ENCODE results near the gene DLL4. TPM values are rescaled to one million over a fixed set of nuclear protein-coding genes. Genes with fewer than 3 reads are reported as not detected.

DLL4 gene
- polyA plus RNA-seq, 3 donors from 2014 or later: not detected

DNA sequence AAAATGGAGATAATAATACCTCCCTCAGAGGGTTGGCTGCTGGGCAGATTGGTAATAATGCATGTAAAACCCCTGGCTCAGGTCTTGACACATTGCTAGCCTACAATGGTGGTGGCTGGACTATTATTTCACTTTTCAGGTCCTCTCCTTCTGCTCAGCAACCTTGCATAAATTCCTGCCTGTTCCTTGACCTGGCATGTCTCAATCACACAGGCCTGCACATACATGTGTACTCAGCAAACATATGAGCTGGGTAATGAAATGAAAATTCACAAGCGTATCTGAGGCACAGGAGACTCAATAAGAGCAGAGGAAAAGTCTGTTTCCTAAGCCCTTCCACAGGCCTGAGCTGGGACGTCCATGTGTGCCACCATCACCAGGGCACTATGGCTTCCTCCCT, 17.4 kb upstream of the DLL4 start:
- H3K4me1 Mint-ChIP-seq: peaks cover 7 to 8% of the 10 kb centered on the region in 2 donors
- H3K36me3 Mint-ChIP-seq: no peaks in the 10 kb centered on the region
- DNase-seq: no peak
- H3K9me3 Mint-ChIP-seq: no peaks in the 10 kb centered on the region
- no peak overlapping the region for H3K27ac Mint-ChIP-seq
- H3K27me3 Mint-ChIP-seq (ENCODE audit: low read depth in 3 of 3): peaks cover 0 to 5% (median 3%) of the 10 kb centered on the region in 3 donors
- no peak overlapping the region for H3K4me3 Mint-ChIP-seq

GRCh38 chr15:40912478-40912877, 16.7 kb upstream of the DLL4 start:
- DNase-seq: no peak
- H3K27ac Mint-ChIP-seq: no peak overlapping the region
- H3K4me3 Mint-ChIP-seq: no peak overlapping the region
- no peaks in the 10 kb centered on the region for H3K36me3 Mint-ChIP-seq
- no peaks in the 10 kb centered on the region for H3K9me3 Mint-ChIP-seq
- H3K4me1 Mint-ChIP-seq: peaks cover 2 to 4% of the 10 kb centered on the region in 2 donors
- H3K27me3 Mint-ChIP-seq (ENCODE audit: low read depth in 3 of 3): peaks cover 0 to 3% (median 0%) of the 10 kb centered on the region in 3 donors

DNA sequence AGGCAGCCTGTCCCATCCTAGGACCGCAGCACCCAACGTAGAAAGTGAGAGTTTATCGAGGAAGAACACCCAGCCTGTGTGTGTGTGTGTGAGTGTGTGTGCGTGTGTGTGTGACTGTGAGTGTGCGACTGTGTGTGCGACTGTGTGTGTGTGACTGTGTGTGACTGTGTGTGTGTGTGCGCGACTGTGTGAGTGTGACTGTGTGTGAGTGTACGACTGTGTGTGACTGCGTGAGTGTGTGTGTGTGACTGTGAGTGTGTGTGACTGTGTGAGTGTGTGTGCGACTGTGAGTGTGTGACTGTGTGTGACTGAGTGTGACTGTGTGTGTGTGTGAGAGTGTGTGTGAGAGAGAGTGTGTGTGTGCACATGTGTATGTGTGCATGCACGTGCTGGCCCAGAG, 15.1 kb upstream of the DLL4 start:
- Mint-ChIP-seq H3K36me3 (no peaks in the 10 kb centered on the region), H3K27ac (peak overlapping the region in 1 of 6 donors; percentile 58), H3K4me1 (no peaks in the 10 kb centered on the region), H3K27me3 (ENCODE audit: low read depth in 3 of 3) (peaks cover 0 to 1% (median 0%) of the 10 kb centered on the region in 3 donors), H3K9me3 (no peaks in the 10 kb centered on the region), H3K4me3 (no peak overlapping the region)
- DNase-seq: no peak

DNA sequence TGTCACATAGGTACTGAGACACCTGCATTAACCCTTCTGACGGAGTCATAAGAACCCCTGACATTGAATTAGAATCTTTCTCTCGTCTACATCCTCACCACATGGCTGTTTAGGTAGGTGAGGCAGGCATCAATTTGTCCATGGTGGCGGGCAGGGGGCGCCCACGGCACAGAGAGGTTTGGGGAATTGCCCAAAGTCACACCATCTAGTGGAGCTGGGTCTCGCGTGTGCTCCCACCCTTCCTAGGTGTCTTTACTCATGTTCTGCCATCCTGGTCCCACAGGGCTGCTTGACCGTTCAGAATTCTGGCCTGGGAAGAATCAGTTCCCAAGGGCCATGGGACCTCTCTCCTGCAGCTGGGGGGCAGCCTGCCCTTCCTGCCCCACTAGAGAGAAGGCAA, 14.7 kb upstream of the DLL4 start:
- Mint-ChIP-seq H3K27me3 (ENCODE audit: low read depth in 3 of 3) (peaks cover 0 to 1% (median 0%) of the 10 kb centered on the region in 3 donors), H3K9me3 (no peaks in the 10 kb centered on the region), H3K4me3 (no peak overlapping the region), H3K36me3 (no peaks in the 10 kb centered on the region), H3K4me1 (no peaks in the 10 kb centered on the region), H3K27ac (no peak overlapping the region)
- DNase-seq: no peak

- no peak for DNase-seq
- Mint-ChIP-seq H3K4me3 (no peak overlapping the region), H3K27ac (no peak overlapping the region), H3K36me3 (no peaks in the 10 kb centered on the region), H3K4me1 (no peaks in the 10 kb centered on the region), H3K27me3 (ENCODE audit: low read depth in 3 of 3) (peaks cover 0 to 3% (median 0%) of the 10 kb centered on the region in 3 donors), H3K9me3 (no peaks in the 10 kb centered on the region)
Observed at GRCh38 chr15:40915116-40915661, 14.0 kb upstream of the DLL4 start.

DNA sequence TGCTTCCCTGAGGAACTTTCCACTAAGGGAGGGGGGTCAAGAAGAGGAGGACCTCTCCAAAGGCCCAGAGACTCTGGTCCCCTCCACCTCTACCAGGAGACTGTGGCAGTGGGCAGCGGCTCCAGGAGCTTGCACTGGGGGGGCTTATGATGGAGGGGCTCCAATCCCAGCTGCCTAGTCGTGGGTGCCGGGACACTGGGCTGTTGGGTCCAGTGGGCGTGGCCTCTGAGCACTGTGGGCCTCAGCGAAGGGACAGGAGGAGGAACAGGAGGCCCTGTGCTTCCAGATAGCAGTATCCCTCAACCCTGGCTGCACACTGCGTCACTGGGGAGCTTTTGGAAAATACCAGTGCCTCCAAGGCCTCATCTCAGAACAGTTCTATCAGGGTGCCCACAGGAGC, 13.5 kb upstream of the DLL4 start:
- H3K27ac Mint-ChIP-seq: no peak overlapping the region
- H3K27me3 Mint-ChIP-seq (ENCODE audit: low read depth in 3 of 3): peaks cover 0 to 3% (median 0%) of the 10 kb centered on the region in 3 donors
- no peak for DNase-seq
- no peaks in the 10 kb centered on the region for H3K4me1 Mint-ChIP-seq
- no peaks in the 10 kb centered on the region for H3K36me3 Mint-ChIP-seq
- H3K9me3 Mint-ChIP-seq: no peaks in the 10 kb centered on the region
- no peak overlapping the region for H3K4me3 Mint-ChIP-seq

GRCh38 chr15:40917585-40917984, 11.6 kb upstream of the DLL4 start:
- Mint-ChIP-seq H3K27ac (no peak overlapping the region), H3K36me3 (no peaks in the 10 kb centered on the region), H3K4me3 (no peak overlapping the region), H3K4me1 (no peaks in the 10 kb centered on the region), H3K9me3 (no peaks in the 10 kb centered on the region), H3K27me3 (ENCODE audit: low read depth in 3 of 3) (peaks cover 1 to 5% (median 4%) of the 10 kb centered on the region in 3 donors)
- DNase-seq: no peak

GRCh38 chr15:40918146-40918798, 10.9 kb upstream of the DLL4 start:
- Mint-ChIP-seq H3K36me3 (no peaks in the 10 kb centered on the region), H3K9me3 (no peaks in the 10 kb centered on the region), H3K4me3 (no peak overlapping the region), H3K27me3 (ENCODE audit: low read depth in 3 of 3) (peaks cover 1 to 7% (median 5%) of the 10 kb centered on the region in 3 donors), H3K4me1 (no peaks in the 10 kb centered on the region), H3K27ac (no peak overlapping the region)
- DNase-seq: no peak

- no peak overlapping the region for H3K27ac Mint-ChIP-seq
Observed at GRCh38 chr15:40918799-40919392, 10.2 kb upstream of the DLL4 start.

GRCh38 chr15:40921949-40922607, 7.1 kb upstream of the DLL4 start:
- DNase-seq: no peak
- H3K27ac Mint-ChIP-seq: no peak overlapping the region
- no peaks in the 10 kb centered on the region for H3K36me3 Mint-ChIP-seq
- peaks cover 12 to 14% of the 10 kb centered on the region in 2 donors for H3K4me1 Mint-ChIP-seq
- peaks cover 9 to 22% (median 9%) of the 10 kb centered on the region in 3 donors for H3K27me3 Mint-ChIP-seq (ENCODE audit: low read depth in 3 of 3)
- no peak overlapping the region for H3K4me3 Mint-ChIP-seq
- no peaks in the 10 kb centered on the region for H3K9me3 Mint-ChIP-seq

More at GRCh38 chr15:40918799-40919392, 10.2 kb upstream of the DLL4 start:
- DNase-seq: no peak
- H3K4me3 Mint-ChIP-seq: no peak overlapping the region
- H3K36me3 Mint-ChIP-seq: no peaks in the 10 kb centered on the region
- peaks cover 1 to 7% (median 5%) of the 10 kb centered on the region in 3 donors for H3K27me3 Mint-ChIP-seq (ENCODE audit: low read depth in 3 of 3)
- H3K9me3 Mint-ChIP-seq: no peaks in the 10 kb centered on the region
- no peaks in the 10 kb centered on the region for H3K4me1 Mint-ChIP-seq

DNA sequence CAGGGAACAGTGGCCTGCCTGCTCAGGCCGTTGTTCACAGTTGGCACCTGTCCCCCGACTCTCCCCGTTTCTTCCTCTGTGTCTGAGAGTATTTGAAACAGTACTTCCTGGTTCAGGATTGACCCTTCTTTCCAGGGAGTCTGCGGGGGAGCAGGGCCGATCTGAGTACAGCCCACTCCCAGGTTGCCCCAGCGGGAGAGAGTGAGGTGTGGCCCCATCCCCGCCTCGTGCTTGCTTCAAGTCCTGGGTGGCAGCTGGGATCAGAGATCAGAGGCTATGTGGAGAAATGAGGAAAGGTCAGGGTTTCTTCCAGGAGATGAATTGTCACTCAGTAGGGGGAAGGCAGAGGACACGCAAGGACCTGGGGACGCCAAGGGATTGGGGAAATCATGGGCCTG, 6.5 kb upstream of the DLL4 start:
- Mint-ChIP-seq H3K4me3 (no peak overlapping the region), H3K36me3 (no peaks in the 10 kb centered on the region), H3K27me3 (ENCODE audit: low read depth in 3 of 3) (peaks cover 12 to 23% (median 12%) of the 10 kb centered on the region in 3 donors), H3K9me3 (no peaks in the 10 kb centered on the region), H3K27ac (no peak overlapping the region), H3K4me1 (peaks cover 16 to 18% of the 10 kb centered on the region in 2 donors)
- no peak for DNase-seq

DNA sequence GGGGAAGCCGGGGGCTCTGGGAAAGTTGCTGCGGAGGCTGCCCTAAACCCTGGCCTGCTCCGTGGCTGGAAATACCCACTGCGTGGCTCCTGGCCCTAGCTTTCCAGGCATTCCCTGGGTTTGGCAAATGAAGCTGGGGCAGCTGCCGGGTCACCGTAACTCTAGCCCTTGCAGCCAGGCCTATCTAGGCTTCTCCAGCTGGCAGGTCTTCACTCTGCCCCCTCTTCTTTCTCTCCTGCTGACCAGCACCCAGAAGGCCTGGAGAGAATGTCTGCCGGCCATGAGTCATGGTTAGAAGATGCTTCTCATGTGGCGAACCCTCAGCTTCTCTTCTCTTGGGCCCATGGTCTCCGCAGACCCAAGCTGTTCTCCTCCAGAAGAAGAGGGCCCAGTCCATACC, 5.6 kb upstream of the DLL4 start:
- Mint-ChIP-seq H3K4me1 (peaks cover 18 to 23% of the 10 kb centered on the region in 2 donors), H3K4me3 (no peak overlapping the region), H3K36me3 (no peaks in the 10 kb centered on the region), H3K9me3 (no peaks in the 10 kb centered on the region), H3K27me3 (ENCODE audit: low read depth in 3 of 3) (peaks cover 12 to 23% (median 12%) of the 10 kb centered on the region in 3 donors), H3K27ac (no peak overlapping the region)
- DNase-seq: no peak

- peaks cover 38% of the 10 kb centered on the region in 2 donors for H3K4me1 Mint-ChIP-seq
Observed at GRCh38 chr15:40925495-40925862, 3.7 kb upstream of the DLL4 start.

More at GRCh38 chr15:40925495-40925862, 3.7 kb upstream of the DLL4 start:
- Mint-ChIP-seq H3K27ac (no peak overlapping the region), H3K4me3 (peak overlapping the region in 1 of 5 donors; percentile 46), H3K9me3 (no peaks in the 10 kb centered on the region), H3K36me3 (no peaks in the 10 kb centered on the region), H3K27me3 (ENCODE audit: low read depth in 3 of 3) (peaks cover 15 to 28% (median 20%) of the 10 kb centered on the region in 3 donors)
- DNase-seq: no peak
